ENCODE data around the gene MTF1.

DNA sequence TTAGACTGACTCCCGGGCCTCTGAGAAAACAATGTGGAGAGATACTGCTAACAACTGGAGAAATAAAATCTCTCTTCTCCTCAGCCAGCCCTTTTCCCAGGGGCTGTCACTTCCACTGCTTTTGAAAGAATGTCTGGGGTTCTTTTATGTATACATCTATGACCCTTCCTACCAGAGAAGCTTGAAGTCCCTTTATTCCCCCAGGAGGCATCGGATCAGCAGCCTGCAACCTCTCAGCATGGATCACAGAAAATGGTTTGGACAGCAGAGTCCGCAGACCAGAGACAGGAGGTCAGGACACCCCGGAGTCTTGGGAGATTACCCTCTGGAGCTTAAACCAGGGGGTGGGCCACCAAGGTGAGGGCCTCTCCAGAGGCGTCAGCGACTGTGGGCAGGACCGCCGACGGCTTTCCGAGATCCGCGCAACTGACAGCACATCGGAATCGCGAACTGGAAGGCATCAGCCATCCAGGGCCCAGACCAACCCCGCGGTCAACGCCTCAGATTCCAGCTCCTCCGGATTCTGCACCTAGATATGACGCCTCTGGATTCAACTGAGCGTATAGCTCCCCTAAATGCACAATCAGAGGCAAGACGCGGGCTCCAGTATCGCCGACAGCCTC lies 95.5 kb downstream of the MTF1 start:
- no peak for TF ChIP-seq RAD21 (IDR thresholded peaks at IDR 0.05; ENCODE audit: low read depth)
- no peak for TF ChIP-seq TEAD4 (IDR thresholded peaks at IDR 0.05)
- TF ChIP-seq YY1 (IDR thresholded peaks at IDR 0.05; ENCODE audit: low read depth), result no peak
- TF ChIP-seq, protein P1, sequence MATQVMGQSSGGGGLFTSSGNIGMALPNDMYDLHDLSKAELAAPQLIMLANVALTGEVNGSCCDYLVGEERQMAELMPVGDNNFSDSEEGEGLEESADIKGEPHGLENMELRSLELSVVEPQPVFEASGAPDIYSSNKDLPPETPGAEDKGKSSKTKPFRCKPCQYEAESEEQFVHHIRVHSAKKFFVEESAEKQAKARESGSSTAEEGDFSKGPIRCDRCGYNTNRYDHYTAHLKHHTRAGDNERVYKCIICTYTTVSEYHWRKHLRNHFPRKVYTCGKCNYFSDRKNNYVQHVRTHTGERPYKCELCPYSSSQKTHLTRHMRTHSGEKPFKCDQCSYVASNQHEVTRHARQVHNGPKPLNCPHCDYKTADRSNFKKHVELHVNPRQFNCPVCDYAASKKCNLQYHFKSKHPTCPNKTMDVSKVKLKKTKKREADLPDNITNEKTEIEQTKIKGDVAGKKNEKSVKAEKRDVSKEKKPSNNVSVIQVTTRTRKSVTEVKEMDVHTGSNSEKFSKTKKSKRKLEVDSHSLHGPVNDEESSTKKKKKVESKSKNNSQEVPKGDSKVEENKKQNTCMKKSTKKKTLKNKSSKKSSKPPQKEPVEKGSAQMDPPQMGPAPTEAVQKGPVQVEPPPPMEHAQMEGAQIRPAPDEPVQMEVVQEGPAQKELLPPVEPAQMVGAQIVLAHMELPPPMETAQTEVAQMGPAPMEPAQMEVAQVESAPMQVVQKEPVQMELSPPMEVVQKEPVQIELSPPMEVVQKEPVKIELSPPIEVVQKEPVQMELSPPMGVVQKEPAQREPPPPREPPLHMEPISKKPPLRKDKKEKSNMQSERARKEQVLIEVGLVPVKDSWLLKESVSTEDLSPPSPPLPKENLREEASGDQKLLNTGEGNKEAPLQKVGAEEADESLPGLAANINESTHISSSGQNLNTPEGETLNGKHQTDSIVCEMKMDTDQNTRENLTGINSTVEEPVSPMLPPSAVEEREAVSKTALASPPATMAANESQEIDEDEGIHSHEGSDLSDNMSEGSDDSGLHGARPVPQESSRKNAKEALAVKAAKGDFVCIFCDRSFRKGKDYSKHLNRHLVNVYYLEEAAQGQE (IDR thresholded peaks at IDR 0.05; ENCODE audit: low read depth), result no peak
- no peak for TF ChIP-seq EP300 (IDR thresholded peaks at IDR 0.05; ENCODE audit: borderline replicate concordance)
- TF ChIP-seq CEBPB (IDR thresholded peaks at IDR 0.05), result no peak
- no peak for TF ChIP-seq ZBTB7A (IDR thresholded peaks at IDR 0.05; ENCODE audit: low read depth)
- TF ChIP-seq, protein P2, sequence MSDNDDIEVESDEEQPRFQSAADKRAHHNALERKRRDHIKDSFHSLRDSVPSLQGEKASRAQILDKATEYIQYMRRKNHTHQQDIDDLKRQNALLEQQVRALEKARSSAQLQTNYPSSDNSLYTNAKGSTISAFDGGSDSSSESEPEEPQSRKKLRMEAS (IDR thresholded peaks at IDR 0.05), result no peak
- no peak for TF ChIP-seq EGR1 (IDR thresholded peaks at IDR 0.05)
- no peak for TF ChIP-seq FOXM1 (IDR thresholded peaks at IDR 0.05; ENCODE audit: borderline replicate concordance, low read depth)
- TF ChIP-seq TAF1 (IDR thresholded peaks at IDR 0.05; ENCODE audit: low read depth), result no peak
- TF ChIP-seq CREB1 (IDR thresholded peaks at IDR 0.05; ENCODE audit: low read depth), result no peak
- TF ChIP-seq, protein P3, sequence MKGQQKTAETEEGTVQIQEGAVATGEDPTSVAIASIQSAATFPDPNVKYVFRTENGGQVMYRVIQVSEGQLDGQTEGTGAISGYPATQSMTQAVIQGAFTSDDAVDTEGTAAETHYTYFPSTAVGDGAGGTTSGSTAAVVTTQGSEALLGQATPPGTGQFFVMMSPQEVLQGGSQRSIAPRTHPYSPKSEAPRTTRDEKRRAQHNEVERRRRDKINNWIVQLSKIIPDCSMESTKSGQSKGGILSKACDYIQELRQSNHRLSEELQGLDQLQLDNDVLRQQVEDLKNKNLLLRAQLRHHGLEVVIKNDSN (IDR thresholded peaks at IDR 0.05), result no peak
- no peak for TF ChIP-seq TCF12 (IDR thresholded peaks at IDR 0.05; ENCODE audit: low read depth)
